ENCODE data around the gene NARF.

- TF ChIP-seq ETV6 (CRISPR knock-in tag; IDR thresholded peaks at IDR 0.05), result no peak
- no peak for TF ChIP-seq ZNF138 (CRISPR knock-in tag; conservative IDR thresholded peaks at IDR 0.05)
These were observed 19.2 kb upstream of the NARF start for GRCh38 chr17:82439194-82439828.

Measured in WTC11 (cell line).